Amygdala (tissue), 56 donors: ENCODE measurements around the gene MAPK4.
A peak's percentile ranks its signal among the peaks of the same experiment; 100 is the strongest.

Experiments
- DNase-seq, 56 donors: peaks; one replicate each; lab custom pipeline; 2025; lab: John Stamatoyannopoulos, UW

Gene MAPK4

GRCh38 chr18:50709193-50709592, 149.3 kb downstream of the MAPK4 start:
- DNase-seq: no peak

DNA sequence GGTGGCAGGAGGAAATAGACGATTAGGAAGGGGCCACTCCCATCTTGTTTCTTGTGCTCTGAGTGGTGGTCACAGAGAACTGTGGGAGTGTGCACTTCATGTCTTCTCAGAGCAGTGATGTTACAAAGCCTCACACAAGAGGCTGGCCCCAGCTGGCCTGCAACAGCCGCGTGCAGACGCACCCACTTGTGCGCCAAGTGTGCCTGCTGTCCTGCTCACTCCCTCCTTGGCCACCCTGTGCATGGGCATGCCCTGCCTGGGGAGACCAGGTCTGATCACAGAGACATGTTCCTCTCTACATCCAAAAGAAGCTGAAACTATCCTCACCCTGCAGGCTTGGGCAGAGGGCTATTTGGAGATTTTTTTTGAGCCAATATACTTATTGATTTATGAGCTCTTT, 151.5 kb downstream of the MAPK4 start:
- no peak for DNase-seq

GRCh38 chr18:50715919-50716318, 156.0 kb downstream of the MAPK4 start:
- DNase-seq: no peak

DNA sequence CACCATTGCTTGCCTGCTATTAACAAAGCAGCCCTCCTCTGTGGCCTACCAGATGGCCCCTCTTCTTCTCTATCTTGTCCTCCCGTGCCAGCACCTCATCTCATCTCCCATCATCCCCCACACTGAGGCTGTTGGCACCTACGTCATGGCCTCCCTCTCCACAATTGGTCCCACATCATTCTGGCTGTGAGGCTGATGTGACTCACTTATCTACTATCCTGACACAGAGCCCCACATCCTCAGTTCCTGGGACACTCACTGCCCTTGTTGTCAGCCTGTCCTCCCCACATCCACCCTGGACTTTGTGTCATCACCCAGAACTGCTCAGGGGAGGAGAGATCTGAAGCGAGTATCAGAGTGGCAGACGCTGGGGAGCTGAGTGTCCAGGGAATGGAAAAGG, 157.0 kb downstream of the MAPK4 start:
- no peak for DNase-seq

- no peak for DNase-seq
These were observed 157.7 kb downstream of the MAPK4 start for GRCh38 chr18:50717563-50717962.

- no peak for DNase-seq
These were observed 159.8 kb downstream of the MAPK4 start for GRCh38 chr18:50719471-50720324.

DNA sequence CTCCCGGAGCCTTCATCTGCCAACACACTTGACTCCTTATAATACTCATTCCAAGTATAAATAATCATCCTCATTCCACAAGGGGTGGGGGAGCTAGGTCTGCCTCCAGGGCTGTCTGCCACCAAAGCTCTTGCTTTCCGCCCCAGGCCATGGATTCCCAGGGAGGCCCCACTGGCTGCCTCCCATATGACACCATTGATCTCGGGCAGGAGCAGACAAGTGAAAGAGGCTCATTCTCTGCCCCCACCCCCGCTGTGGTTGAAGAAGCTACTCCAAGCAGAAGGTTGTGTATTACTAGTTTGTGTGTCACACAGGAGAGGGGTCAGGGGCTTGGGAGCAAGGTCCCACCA, 160.4 kb downstream of the MAPK4 start:
- DNase-seq: no peak

GRCh38 chr18:50721006-50721405, 161.1 kb downstream of the MAPK4 start:
- peak in 10 of 56 donors; percentile 9 to 43 (median 20) for DNase-seq

DNA sequence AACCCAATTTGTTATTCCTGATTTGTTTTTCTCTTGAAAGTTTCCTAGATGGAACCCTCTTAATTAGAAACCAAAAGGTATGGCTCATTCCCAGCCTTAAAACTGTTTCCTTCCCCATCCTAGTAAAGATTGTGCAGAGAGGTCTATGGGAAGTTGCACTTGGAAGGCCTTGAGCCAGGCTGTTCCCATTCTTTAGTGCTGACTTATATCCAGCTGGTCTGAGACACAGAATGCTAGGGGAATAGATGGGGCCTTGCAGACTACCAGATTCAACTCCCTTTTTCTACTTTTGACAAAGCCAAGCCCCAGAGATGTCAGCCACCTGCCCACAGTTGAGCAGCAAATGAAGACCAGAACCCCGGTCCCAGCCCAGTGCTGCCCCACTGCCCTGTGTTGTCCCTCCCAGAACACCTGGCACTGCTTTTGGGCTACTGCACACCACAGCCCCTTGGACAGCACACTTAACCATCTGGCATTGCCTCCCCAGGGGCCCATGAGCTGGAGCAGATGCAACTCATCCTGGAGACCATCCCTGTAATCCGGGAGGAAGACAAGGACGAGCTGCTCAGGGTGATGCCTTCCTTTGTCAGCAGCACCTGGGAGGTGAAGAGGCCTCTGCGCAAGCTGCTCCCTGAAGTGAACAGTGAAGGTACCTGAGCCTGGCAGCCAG, 161.7 kb downstream of the MAPK4 start:
- DNase-seq: no peak

- DNase-seq: no peak
These were observed 162.4 kb downstream of the MAPK4 start for GRCh38 chr18:50722311-50722710.

- no peak for DNase-seq
These were observed 164.9 kb downstream of the MAPK4 start for GRCh38 chr18:50724751-50725151.

DNA sequence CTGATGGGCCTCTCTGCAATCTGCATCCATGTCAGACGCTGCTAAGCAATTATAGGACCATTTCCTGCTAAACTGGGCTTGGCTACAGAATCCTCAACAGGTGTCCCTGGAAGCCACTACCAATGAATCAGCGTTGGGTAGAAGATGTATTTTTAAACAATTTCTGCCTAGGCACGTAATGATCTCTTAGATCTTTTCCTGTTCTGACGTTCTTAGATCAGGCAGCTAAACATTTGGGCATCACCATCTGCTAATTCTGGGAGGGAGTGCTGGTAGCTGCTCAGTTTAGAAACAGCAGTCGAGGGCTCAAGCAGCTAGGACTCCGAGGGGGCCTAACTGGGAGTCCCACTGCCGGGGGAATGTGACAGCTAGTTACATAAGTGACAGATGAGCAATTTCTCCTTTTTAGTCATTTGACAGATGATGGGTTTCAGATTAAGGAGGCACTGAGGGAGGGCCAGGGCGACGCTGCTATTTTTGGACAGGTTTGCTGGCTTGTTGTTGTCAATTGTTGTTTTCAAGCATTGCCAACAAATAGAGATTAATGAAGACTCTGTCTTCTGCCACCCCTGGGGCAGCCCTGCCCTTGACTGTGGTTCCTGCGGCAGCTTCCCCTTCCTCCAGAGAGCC, 167.2 kb downstream of the MAPK4 start:
- DNase-seq: peak in 26 of 56 donors; percentile 10 to 78 (median 32)

GRCh38 chr18:50727721-50728471, 168.0 kb downstream of the MAPK4 start:
- peak in 1 of 56 donors; percentile 18 for DNase-seq

DNA sequence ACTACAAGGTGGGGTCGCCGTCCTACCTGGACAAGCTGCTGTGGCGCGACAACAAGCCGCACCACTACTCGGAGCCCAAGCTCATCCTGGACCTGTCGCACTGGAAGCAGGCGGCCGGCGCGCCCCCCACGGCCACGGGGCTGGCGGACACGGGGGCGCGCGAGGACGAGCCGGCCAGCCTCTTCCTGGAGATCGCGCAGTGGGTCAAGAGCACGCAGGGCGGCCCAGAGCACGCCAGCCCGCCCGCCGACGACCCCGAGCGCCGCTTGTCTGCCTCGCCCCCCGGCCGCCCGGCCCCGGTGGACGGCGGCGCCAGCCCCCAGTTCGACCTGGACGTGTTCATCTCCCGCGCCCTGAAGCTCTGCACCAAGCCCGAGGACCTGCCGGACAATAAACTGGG, 169.5 kb downstream of the MAPK4 start:
- DNase-seq: no peak

- DNase-seq: no peak
These were observed 170.1 kb downstream of the MAPK4 start for GRCh38 chr18:50729986-50730385.

DNA sequence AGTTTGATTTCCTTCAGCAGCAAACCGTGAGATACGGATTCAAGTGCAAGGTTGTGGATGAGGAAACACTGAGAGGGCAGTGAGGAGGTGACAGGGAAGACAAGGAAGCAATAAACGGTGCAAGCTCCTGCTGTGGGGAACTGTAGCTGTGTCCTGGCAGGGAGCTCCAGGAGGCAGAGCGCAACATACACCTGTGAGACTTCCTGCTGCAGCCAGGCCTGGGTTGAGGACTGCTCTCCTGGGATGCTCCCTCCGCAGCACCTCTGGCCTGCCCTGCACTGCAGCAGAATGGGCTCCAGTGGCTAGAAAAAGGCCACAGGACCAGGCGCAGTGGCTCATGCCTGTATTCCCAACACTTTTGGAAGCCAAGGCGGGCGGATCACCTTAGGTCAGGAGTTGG, 174.5 kb downstream of the MAPK4 start:
- DNase-seq: no peak

- DNase-seq: no peak
These were observed 175.0 kb downstream of the MAPK4 start for GRCh38 chr18:50734886-50735285.

- DNase-seq: no peak
These were observed 177.2 kb downstream of the MAPK4 start for GRCh38 chr18:50737127-50737526.

- no peak for DNase-seq
These were observed 178.3 kb downstream of the MAPK4 start for GRCh38 chr18:50738098-50738757.

DNA sequence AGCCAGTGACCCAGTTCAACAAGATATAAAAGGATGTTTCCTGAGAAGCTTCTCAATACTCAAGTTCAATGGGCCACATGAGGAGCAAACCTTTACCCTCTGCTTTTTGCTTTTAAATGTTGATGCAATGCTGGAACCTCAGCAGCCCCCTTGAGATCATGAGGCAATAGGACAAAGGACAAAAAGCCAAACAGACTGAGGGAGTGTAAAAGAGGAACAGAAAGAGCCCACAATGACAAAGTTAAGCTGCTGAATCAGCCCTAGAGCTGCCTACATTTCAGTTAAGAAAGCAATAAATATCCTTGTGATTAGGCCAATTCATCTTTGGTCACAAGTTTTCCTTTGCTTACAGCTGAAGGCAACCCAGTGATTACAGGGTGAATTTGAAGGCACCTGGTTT, 183.1 kb downstream of the MAPK4 start:
- DNase-seq: no peak
